HG02763 (cell line): ENCODE measurements around the gene DLL4.

ENCODE experiments used
- ATAC-seq: cut with Tn5 transposase; IDR thresholded peaks from one replicate; pipeline ENCODE4 v1.9.1; 2021; ENCODE audit warnings: mild to moderate bottlenecking, moderate library complexity; ENCODE audit not compliant: unreplicated experiment

The DLL4 gene

DNA sequence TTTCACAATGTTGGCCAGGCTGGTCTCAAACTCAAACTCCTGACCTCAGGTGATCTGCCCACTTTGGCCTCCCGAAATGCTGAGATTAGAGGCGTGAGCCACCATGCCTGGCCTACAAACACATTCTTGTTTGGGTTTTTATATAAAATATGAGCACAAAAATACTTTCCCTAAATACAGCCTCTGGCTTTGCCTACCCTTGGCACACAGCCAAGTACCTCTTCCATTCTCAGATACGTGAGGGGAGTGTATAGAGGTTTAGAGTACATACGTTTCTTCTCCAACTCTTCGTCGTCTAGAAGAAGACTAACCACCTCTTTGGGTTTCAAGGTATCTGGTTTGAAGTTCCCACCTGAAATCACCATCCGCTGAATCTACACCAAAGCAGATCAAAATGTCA is 57.7 kb downstream of the DLL4 start:
- no peak for ATAC-seq

DNA sequence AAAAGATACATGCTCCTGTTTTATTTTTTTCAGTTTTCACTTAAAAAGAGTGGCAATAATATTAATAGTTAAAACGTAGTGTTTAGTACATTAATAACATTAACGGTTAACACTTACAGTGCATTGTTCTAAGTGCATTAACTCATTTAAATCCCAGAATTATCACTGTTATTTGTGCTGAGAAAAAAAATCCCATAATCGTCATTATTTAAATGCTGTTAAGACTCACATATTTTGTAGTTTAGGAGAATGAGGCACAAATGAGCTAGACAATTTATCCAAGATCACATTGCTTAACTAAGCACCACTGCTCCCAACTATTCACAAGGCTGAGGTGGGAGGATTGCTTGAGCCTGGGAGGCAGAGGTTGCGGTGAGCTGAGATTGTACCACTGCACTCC is 59.0 kb downstream of the DLL4 start:
- ATAC-seq: no peak
